ENCODE results near the gene MAN2A1. TPM values are rescaled to one million over a fixed set of nuclear protein-coding genes. Genes with fewer than 3 reads are reported as not detected.
"Not testable (repeated sequence)": the region's sequence is repeated elsewhere in the genome, so short reads cannot be mapped to it uniquely, and the experiment has no call there.

Gene MAN2A1
- total RNA-seq, 1 experiment from 2014 or later: 51.0 TPM

- H3K4me3 ChIP-seq (ENCODE audit: low read depth in 2 of 2, low read length in 2 of 2): no peak overlapping the region
- no TSS peak for BruUV-seq (replicated peaks)
Measured at GRCh38 chr5:109757490-109757889, 67.8 kb downstream of the MAN2A1 start.

GRCh38 chr5:109759306-109759705 lies 69.6 kb downstream of the MAN2A1 start:
- no peak overlapping the region for H3K27ac ChIP-seq (ENCODE audit: low read length)
- in situ Hi-C loops (cut with HindIII; ENCODE audit: low pct_unique_long_range_greater_than_20kb, low sequenced_read_pairs) (no loop called here), intact Hi-C loops (cut with micrococcal nuclease; ENCODE audit: unreplicated experiment) (no loop called here)
- no peaks in the 10 kb centered on the region for H3K36me3 ChIP-seq (ENCODE audit: control insufficient read depth, insufficient read depth, low read length)
- H3K4me3 ChIP-seq (ENCODE audit: low read depth in 2 of 2, low read length in 2 of 2): no peak overlapping the region
- CTCF ChIA-PET: no interaction called here
- BruUV-seq (replicated peaks): no TSS peak
- H3K4me1 ChIP-seq (ENCODE audit: control insufficient read depth, insufficient read depth, low read length): no peaks in the 10 kb centered on the region; the same call in 1 of the 2 replicates
- TF ChIP-seq CTCF (IDR thresholded peaks at IDR 0.05) (no peak), REST (IDR thresholded peaks at IDR 0.05; ENCODE audit: insufficient read depth in 1 of 2, low read depth in 2 of 2, low read length in 1 of 2) (no peak), SIN3A (IDR thresholded peaks at IDR 0.05; ENCODE audit: borderline replicate concordance, insufficient read depth, low read depth, low read length) (no peak), POLR2AphosphoS5 (IDR thresholded peaks at IDR 0.05; ENCODE audit: low read depth, low read length) (no peak)
- ATAC-seq (no peak), DNase-seq (ENCODE audit: low read depth, low spot score) (no peak)
- POLR2A ChIA-PET: no interaction called here
- no peaks in the 10 kb centered on the region for H3K9me3 ChIP-seq (ENCODE audit: control insufficient read depth, insufficient read depth, low read depth, low read length)
- no peaks in the 10 kb centered on the region for H3K27me3 ChIP-seq (ENCODE audit: control insufficient read depth, insufficient read depth, low read length)

More at GRCh38 chr5:109757490-109757889, 67.8 kb downstream of the MAN2A1 start:
- intact Hi-C loops (cut with micrococcal nuclease; ENCODE audit: unreplicated experiment) (no loop called here), in situ Hi-C loops (cut with HindIII; ENCODE audit: low pct_unique_long_range_greater_than_20kb, low sequenced_read_pairs) (no loop called here)
- ChIA-PET CTCF (no interaction called here), POLR2A (no interaction called here)
- Histone ChIP-seq H3K27me3 (ENCODE audit: control insufficient read depth, insufficient read depth, low read length) (no peaks in the 10 kb centered on the region), H3K9me3 (ENCODE audit: control insufficient read depth, insufficient read depth, low read depth, low read length) (no peaks in the 10 kb centered on the region), H3K27ac (ENCODE audit: low read length) (no peak overlapping the region), H3K4me1 (ENCODE audit: control insufficient read depth, insufficient read depth, low read length) (peaks cover 2% of the 10 kb centered on the region; the same call in 1 of the 2 replicates), H3K36me3 (ENCODE audit: control insufficient read depth, insufficient read depth, low read length) (no peaks in the 10 kb centered on the region)
- no peak for TF ChIP-seq SIN3A (IDR thresholded peaks at IDR 0.05; ENCODE audit: borderline replicate concordance, insufficient read depth, low read depth, low read length)
- TF ChIP-seq POLR2AphosphoS5 (IDR thresholded peaks at IDR 0.05; ENCODE audit: low read depth, low read length): no peak
- TF ChIP-seq TCF7L2 (IDR thresholded peaks at IDR 0.05; ENCODE audit: low read depth, low read length): no peak
- TF ChIP-seq REST (IDR thresholded peaks at IDR 0.05; ENCODE audit: insufficient read depth in 1 of 2, low read depth in 2 of 2, low read length in 1 of 2): no peak
- TF ChIP-seq CTCF (IDR thresholded peaks at IDR 0.05): no peak
- no peak for ATAC-seq
- no peak for DNase-seq (ENCODE audit: low read depth, low spot score)

- DNase-seq (ENCODE audit: low read depth, low spot score); intact Hi-C loops (cut with micrococcal nuclease; ENCODE audit: unreplicated experiment); POLR2A ChIA-PET; H3K4me3 ChIP-seq (ENCODE audit: low read depth in 2 of 2, low read length in 2 of 2); ATAC-seq; H3K27ac ChIP-seq (ENCODE audit: low read length); H3K27me3 ChIP-seq (ENCODE audit: control insufficient read depth, insufficient read depth, low read length); in situ Hi-C loops (cut with HindIII; ENCODE audit: low pct_unique_long_range_greater_than_20kb, low sequenced_read_pairs); H3K4me1 ChIP-seq (ENCODE audit: control insufficient read depth, insufficient read depth, low read length); H3K36me3 ChIP-seq (ENCODE audit: control insufficient read depth, insufficient read depth, low read length); H3K9me3 ChIP-seq (ENCODE audit: control insufficient read depth, insufficient read depth, low read depth, low read length); CTCF ChIA-PET; BruUV-seq (replicated peaks): not testable (repeated sequence)
Measured at GRCh38 chr5:109760130-109760529, 70.4 kb downstream of the MAN2A1 start.

Data from Panc1 (cell line).